HepG2 (cell line): ENCODE data around the gene HAUS7. TPM values are rescaled to one million over a fixed set of nuclear protein-coding genes. Genes with fewer than 3 reads are reported as not detected.
A peak's percentile ranks its signal among the peaks of the same experiment; 100 is the strongest.

ENCODE experiments used
- ATAC-seq: fragments of 200-7000 bp; cut with Tn5 transposase; 3 replicates; pipeline ENCODE4 v1.9.1; 2020; ENCODE audit warnings: mild to moderate bottlenecking, moderate library complexity
- BruUV-seq: library from RNA; stranded (reverse); fragments of 400-500 nt; replicated peaks from 2 replicates; lab custom pipeline; 2021; lab: Mats Ljungman, UMichigan
- CTCF ChIA-PET: fragments of 300-600 bp; formaldehyde crosslinking; extraction: SDS; loops from one replicate; lab custom pipeline; 2021; ENCODE audit warnings: low total read pairs, inconsistent platforms, low intra/inter-chr PET ratio; lab: Yijun Ruan, JAX
- POLR2A ChIA-PET: fragments of 350-600 bp; sonication (Branson Sonifier 250); formaldehyde crosslinking; loops from one replicate; lab custom pipeline; 2020; ENCODE audit warnings: antibody characterized with exemption, inconsistent platforms; lab: Yijun Ruan, JAX
- DNase-seq: peaks from one replicate; pipeline ENCODE4 v3.0.0-alpha.2; 2015; ENCODE audit warnings: low spot score
- FAIRE-seq: peaks from 3 replicates; lab custom pipeline; 2011; peaks lifted over from hg19 to GRCh38; lab: Jason Lieb, UNC
- H2AFZ ChIP-seq: one replicate; pipeline ENCODE4 v1.6.1; 2011; ENCODE audit warnings: low read length, inconsistent platforms
- H3K27ac ChIP-seq: fragments of 300-600 bp; 3 replicates; pipeline ENCODE4 v1.8.0; 2011; ENCODE audit warnings: mixed run types, mild to moderate bottlenecking, mixed read lengths, low read length, inconsistent platforms; ENCODE audit not compliant: insufficient read depth; ENCODE audit errors: extremely low read length
- H3K27me3 ChIP-seq, 2 experiments: fragments of 200-600 bp in 1 of 2; 2 replicates in 1 of 2; 3 replicates in 1 of 2; pipeline versions ENCODE4 v1.6.0 to v1.8.0; 2011; ENCODE audit warnings: low read length in 2 of 2, mild to moderate bottlenecking in 2 of 2, moderate library complexity in 2 of 2, inconsistent platforms in 1 of 2; ENCODE audit not compliant: insufficient read depth in 2 of 2, control insufficient read depth in 1 of 2
- H3K36me3 ChIP-seq, 2 experiments: fragments of 200-600 bp in 1 of 2; replicated peaks in 1 of 2; 2 replicates in 1 of 2; 3 replicates in 1 of 2; pipeline versions ENCODE4 v1.5.1 to v1.8.0; 2011; ENCODE audit warnings: low read length in 2 of 2, inconsistent platforms in 1 of 2; ENCODE audit not compliant: insufficient read depth in 2 of 2, control insufficient read depth in 1 of 2
- H3K4me1 ChIP-seq: 2 replicates; pipeline ENCODE4 v1.5.1; 2012; ENCODE audit warnings: low read length, inconsistent platforms; ENCODE audit not compliant: insufficient read depth
- H3K4me2 ChIP-seq: 2 replicates; pipeline ENCODE4 v1.6.0; 2011; ENCODE audit warnings: low read depth, low read length, inconsistent platforms
- H3K4me3 ChIP-seq, 3 experiments: fragments of 200-600 bp in 1 of 3; sonication (generic), shearing (Covaris generic) in 1 of 3; replicated peaks in 1 of 3; 2 replicates each; pipeline ENCODE4 v1.5.1; 2011 to 2016; ENCODE audit warnings: low read length in 3 of 3, inconsistent platforms in 2 of 3, low read depth in 2 of 3, mild to moderate bottlenecking in 2 of 3, control low read depth in 1 of 3, mixed read lengths in 1 of 3; ENCODE audit not compliant: insufficient read depth in 1 of 3
- H3K79me2 ChIP-seq: one replicate; pipeline ENCODE4 v1.6.1; 2011; ENCODE audit warnings: low read length, inconsistent platforms; ENCODE audit not compliant: insufficient read depth
- H3K9ac ChIP-seq: 2 replicates; pipeline ENCODE4 v1.6.0; 2011; ENCODE audit warnings: mild to moderate bottlenecking, low read depth, low read length, inconsistent platforms; ENCODE audit not compliant: insufficient read depth
- H3K9me3 ChIP-seq: 2 replicates; pipeline ENCODE4 v1.5.1; 2012; ENCODE audit warnings: mild to moderate bottlenecking, low read length
- H4K20me1 ChIP-seq: 2 replicates; pipeline ENCODE4 v1.6.0; 2011; ENCODE audit warnings: inconsistent platforms, mild to moderate bottlenecking, low read length, moderate library complexity; ENCODE audit not compliant: insufficient read depth
- GLMP ChIP-seq: sonication (generic); formaldehyde crosslinking; IDR thresholded peaks from 2 replicates; pipeline ENCODE4 v1.9.0; 2021; ENCODE audit warnings: missing genetic modification reagents, mild to moderate bottlenecking, borderline replicate concordance
- HNF4A ChIP-seq: sonication (generic); formaldehyde crosslinking; IDR thresholded peaks from 2 replicates; pipeline ENCODE4 v1.4.0; 2020; ENCODE audit warnings: missing genetic modification reagents
- HNF4G ChIP-seq, 2 experiments: sonication (generic) in 1 of 2; formaldehyde crosslinking in 1 of 2; IDR thresholded peaks; 2 replicates each; pipeline versions ENCODE4 v1.4.0 to v1.6.1; 2011 to 2020; ENCODE audit warnings: borderline replicate concordance in 2 of 2, low read depth in 2 of 2, mild to moderate bottlenecking in 2 of 2, low read length in 1 of 2, missing genetic modification reagents in 1 of 2, moderate library complexity in 1 of 2
- HNRNPLL ChIP-seq: fragments of 200-400 bp; formaldehyde crosslinking; IDR thresholded peaks from 2 replicates; pipeline ENCODE4 v1.6.1; 2017; ENCODE audit warnings: mild to moderate bottlenecking, low read depth, low read length; ENCODE audit not compliant: poor library complexity, severe bottlenecking
- JARID2 ChIP-seq: sonication (generic); formaldehyde crosslinking; IDR thresholded peaks from 2 replicates; pipeline ENCODE4 v1.8.1; 2023; ENCODE audit warnings: missing genetic modification reagents, inconsistent platforms; ENCODE audit not compliant: insufficient replicate concordance
- KDM5B ChIP-seq: sonication (generic); formaldehyde crosslinking; IDR thresholded peaks from 2 replicates; pipeline ENCODE4 v1.4.0; 2020; ENCODE audit warnings: missing genetic modification reagents, mild to moderate bottlenecking, borderline replicate concordance
- KLF13 ChIP-seq: sonication (generic); formaldehyde crosslinking; IDR thresholded peaks from 2 replicates; pipeline ENCODE4 v1.4.0; 2020; ENCODE audit warnings: mild to moderate bottlenecking, missing genetic modification reagents
- MAZ ChIP-seq, 2 experiments: sonication (generic) in 1 of 2; formaldehyde crosslinking in 1 of 2; IDR thresholded peaks; 2 replicates each; pipeline versions ENCODE4 v1.5.0 to v1.6.1; 2012 to 2020; ENCODE audit warnings: low read depth in 2 of 2, mild to moderate bottlenecking in 2 of 2, borderline replicate concordance in 1 of 2, improper control_type of control experiment in 1 of 2, low read length in 1 of 2, missing genetic modification reagents in 1 of 2, moderate library complexity in 1 of 2
- XBP1 ChIP-seq: sonication (generic); formaldehyde crosslinking; IDR thresholded peaks from 2 replicates; pipeline ENCODE4 v1.5.0; 2020; ENCODE audit warnings: missing genetic modification reagents
- ZBTB8A ChIP-seq: sonication (generic); formaldehyde crosslinking; IDR thresholded peaks from 2 replicates; pipeline ENCODE4 v1.4.0; 2020; ENCODE audit warnings: mild to moderate bottlenecking, low read depth, missing genetic modification reagents, borderline replicate concordance
- ZNF703 ChIP-seq: sonication (generic); formaldehyde crosslinking; IDR thresholded peaks from 2 replicates; pipeline ENCODE4 v1.5.1; 2020; ENCODE audit warnings: missing genetic modification reagents, mild to moderate bottlenecking, moderate library complexity, borderline replicate concordance
- ZNF784 ChIP-seq: sonication (generic); formaldehyde crosslinking; IDR thresholded peaks from 2 replicates; pipeline ENCODE4 v1.5.1; 2020; ENCODE audit warnings: missing genetic modification reagents, mild to moderate bottlenecking, borderline replicate concordance
- ZSCAN25 ChIP-seq: sonication (generic); formaldehyde crosslinking; IDR thresholded peaks from 2 replicates; pipeline ENCODE4 v1.8.0; 2022; ENCODE audit warnings: mild to moderate bottlenecking, missing genetic modification reagents
- WGBS: methylation state at CpG from one replicate; pipeline ENCODE4 v1.1.6; 2017; ENCODE audit warnings: low lambda C conversion rate; 5-methylcytosine and 5-hydroxymethylcytosine counted together
- in situ Hi-C: cut with HindIII; loops from 2 replicates; pipeline ENCODE4 v1.10.0; 2017; ENCODE audit warnings: low pct_unique_long_range_greater_than_20kb; ENCODE audit not compliant: extremely low pct_ligation_motif_present
- intact Hi-C: fragments of 100-400 bp; cut with micrococcal nuclease; formaldehyde crosslinking; loops from one replicate; pipeline ENCODE4 v1.10.0; 2022; ENCODE audit not compliant: unreplicated experiment
- polyA plus RNA-seq, 8 experiments: library from polyadenylated mRNA; depleted of rRNA in 3 of 8; stranded (reverse) in 7 of 8; unstranded in 1 of 8; fragments of >200 nt; fragmentation: Illumina TruSeq in 4 of 8; extraction: Trizol in 4 of 8; gene quantifications; 2 replicates each; pipeline versions ENCODE4 v1.2.1 to v1.2.3, GENCODE V29; 2011 to 2016; ENCODE audit warnings: low read depth in 4 of 8, missing spikeins in 1 of 8, mixed read lengths in 1 of 8; ENCODE audit not compliant: insufficient read depth in 1 of 8
- total RNA-seq, 5 experiments: library from RNA; depleted of rRNA; stranded (reverse); fragments of >200 nt; fragmentation: Illumina TruSeq; extraction: Trizol; gene quantifications; 2 replicates each; pipeline ENCODE4 v1.2.3, GENCODE V29; 2016; ENCODE audit warnings: low read depth in 1 of 5

Gene HAUS7
- total and polyA plus RNA-seq, 2 of the 13 experiments (the other 11 are each of a cell fraction or from before 2014, with no cell fraction given): 10.9 to 42.4 TPM

- POLR2A ChIA-PET: no interaction called here
- Histone ChIP-seq H3K36me3 (no peaks in the 10 kb centered on the region), H3K79me2 (no peaks in the 10 kb centered on the region), H3K4me3 (no peak overlapping the region), H3K27ac (peak overlapping the region; percentile 67), H2AFZ (no peak overlapping the region), H3K9ac (no peak overlapping the region), H3K4me2 (no peak overlapping the region), H3K27me3 (peaks cover 0 to 2% of the 10 kb centered on the region in 2 experiments; a peak in 1 of 5 replicates), H3K4me1 (peaks cover 48% of the 10 kb centered on the region), H4K20me1 (no peaks in the 10 kb centered on the region), H3K9me3 (no peaks in the 10 kb centered on the region)
- CTCF ChIA-PET: no interaction called here
- TF ChIP-seq HNRNPLL: no peak
- BruUV-seq: no TSS peak
- intact Hi-C loops (no loop called here), in situ Hi-C loops (loop anchor here (10.0 kb wide), 1 partner anchor 376 kb away; no protein-coding TSS in a partner anchor)
- FAIRE-seq (no peak), DNase-seq (no peak), ATAC-seq (no peak)
- 86% methylated on average over 8 of the region's 12 CpGs for WGBS
Observed at GRCh38 chrX:153410888-153411254, 59.5 kb downstream of the HAUS7 start.

- ChIA-PET POLR2A (no interaction called here), CTCF (no interaction called here)
- Histone ChIP-seq H3K27ac (peak overlapping the region; percentile 67), H3K4me2 (no peak overlapping the region), H4K20me1 (no peaks in the 10 kb centered on the region), H3K9ac (no peak overlapping the region), H3K27me3 (no peaks in the 10 kb centered on the region), H3K4me1 (peaks cover 48% of the 10 kb centered on the region), H3K79me2 (no peaks in the 10 kb centered on the region), H3K4me3 (no peak overlapping the region), H2AFZ (no peak overlapping the region), H3K36me3 (no peaks in the 10 kb centered on the region), H3K9me3 (no peaks in the 10 kb centered on the region)
- FAIRE-seq (no peak), ATAC-seq (peak; percentile 7; the same call in 2 of the 3 replicates), DNase-seq (no peak)
- BruUV-seq: no TSS peak
- intact Hi-C loops (no loop called here), in situ Hi-C loops (loop anchor here (10.0 kb wide), 1 partner anchor 376 kb away; no protein-coding TSS in a partner anchor)
- 66% methylated on average over 3 of the region's 15 CpGs for WGBS
- no peak for TF ChIP-seq JARID2 (CRISPR knock-in tag)
- 0 out of 2 replicates have a peak, but pooled peaks have one; percentile 20 for TF ChIP-seq HNF4G (IDR thresholded peaks at IDR 0.05; ENCODE audit: borderline replicate concordance, low read depth, low read length)
- TF ChIP-seq HNF4G (CRISPR knock-in tag; IDR thresholded peaks at IDR 0.05; ENCODE audit: borderline replicate concordance, low read depth): no peak
- no peak for TF ChIP-seq KLF13 (CRISPR knock-in tag)
- TF ChIP-seq ZBTB8A: no peak
- 0 out of 2 replicates have a peak, but pooled peaks have one; percentile 8 for TF ChIP-seq KDM5B (CRISPR knock-in tag)
- no peak for TF ChIP-seq ZSCAN25
- no peak for TF ChIP-seq GLMP (CRISPR knock-in tag)
- TF ChIP-seq ZNF784: no peak
- no peak for TF ChIP-seq ZNF703 (CRISPR knock-in tag)
- no peak for TF ChIP-seq MAZ (IDR thresholded peaks at IDR 0.05; ENCODE audit: borderline replicate concordance, low read depth, low read length)
- TF ChIP-seq MAZ (CRISPR knock-in tag; IDR thresholded peaks at IDR 0.05; ENCODE audit: low read depth): no peak
- TF ChIP-seq HNF4A (CRISPR knock-in tag): peak; percentile 22; the same call in 1 of the 2 replicates
- TF ChIP-seq XBP1 (CRISPR knock-in tag): no peak
Observed at GRCh38 chrX:153410373-153410772, 60.0 kb downstream of the HAUS7 start.
